HG02870 (cell line): ENCODE results near the gene PRAC1.

ENCODE experiments used
- ATAC-seq: cut with Tn5 transposase; IDR thresholded peaks from one replicate; pipeline ENCODE4 v1.9.1; 2021; ENCODE audit warnings: mild to moderate bottlenecking, moderate library complexity; ENCODE audit not compliant: unreplicated experiment

PRAC1 gene

GRCh38 chr17:48722201-48722907 lies at the start of gene PRAC1:
PRAC1 (minus strand) TSS chr17:48722518; CDS start chr17:48722392, 126 bp downstream.
- ATAC-seq = no peak

- no peak for ATAC-seq
Observed at GRCh38 chr17:48770954-48771353, 48.6 kb upstream of the PRAC1 start.

GRCh38 chr17:48769009-48769675 lies 46.8 kb upstream of the PRAC1 start:
- ATAC-seq = no peak

- ATAC-seq = no peak
Observed at GRCh38 chr17:48767263-48767774, 45.0 kb upstream of the PRAC1 start.

GRCh38 chr17:48761114-48761513 lies 38.8 kb upstream of the PRAC1 start:
- ATAC-seq = no peak

DNA sequence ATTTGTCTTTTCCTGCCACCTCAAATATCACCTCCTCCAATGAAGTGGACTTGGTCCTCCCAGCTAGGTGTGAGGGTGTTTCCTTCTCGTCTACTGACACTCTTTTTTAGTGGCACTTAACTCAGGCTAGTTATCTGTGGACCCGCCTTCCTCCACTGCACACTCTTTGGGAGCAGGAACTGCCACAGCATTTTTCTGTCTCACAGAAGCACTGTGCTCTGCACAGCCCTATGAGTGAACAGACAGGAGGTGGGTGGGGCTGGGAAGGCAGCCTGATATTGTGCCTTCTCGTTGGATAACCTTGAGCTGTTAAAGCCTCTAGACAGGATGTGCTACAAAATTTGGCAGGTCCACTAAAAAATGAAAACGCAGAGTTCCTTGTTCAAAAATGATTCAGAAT lies 38.1 kb upstream of the PRAC1 start:
- no peak for ATAC-seq

GRCh38 chr17:48759288-48759687 lies 37.0 kb upstream of the PRAC1 start:
- no peak for ATAC-seq

DNA sequence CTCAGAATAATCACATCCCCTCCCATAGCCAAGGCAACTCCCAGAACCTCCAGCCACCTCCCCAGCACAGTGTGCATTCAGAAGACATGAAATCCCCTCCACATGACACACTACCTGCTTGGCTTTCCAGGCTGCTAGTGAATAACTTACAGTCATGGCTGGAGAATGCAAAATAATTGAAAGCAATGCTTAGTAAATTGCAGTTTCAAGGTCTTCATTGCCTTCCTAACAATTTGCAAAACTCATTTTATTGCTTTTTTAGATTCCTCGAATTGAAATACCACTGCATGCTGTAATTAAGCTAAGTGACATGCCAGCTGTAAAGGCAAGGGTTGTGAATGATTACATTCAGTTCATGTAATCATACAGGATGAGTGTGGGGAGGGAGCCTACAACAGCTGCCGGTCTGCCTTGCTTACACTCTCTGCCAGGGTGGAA lies 35.2 kb upstream of the PRAC1 start:
- no peak for ATAC-seq

GRCh38 chr17:48756830-48757251 lies 34.5 kb upstream of the PRAC1 start:
- ATAC-seq = no peak

DNA sequence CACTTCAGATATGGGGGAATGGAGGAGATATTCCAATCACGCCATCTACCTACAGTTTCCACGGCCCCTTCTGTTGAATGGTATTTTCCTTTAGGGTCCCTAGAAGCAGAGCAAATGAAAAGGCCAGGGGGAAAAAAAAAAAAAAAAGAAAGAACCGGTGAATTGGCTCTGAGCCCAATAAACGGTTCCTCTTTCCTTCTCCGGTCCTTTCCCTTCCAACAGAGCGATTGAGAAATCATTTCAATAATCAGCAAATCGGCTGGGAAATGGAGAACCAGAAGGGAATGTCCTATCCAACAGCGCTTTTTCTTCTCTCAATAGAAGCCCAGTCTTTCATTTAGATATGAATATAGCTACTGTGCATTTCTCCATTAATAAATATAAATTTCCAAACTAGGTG lies 33.0 kb upstream of the PRAC1 start:
- no peak for ATAC-seq

DNA sequence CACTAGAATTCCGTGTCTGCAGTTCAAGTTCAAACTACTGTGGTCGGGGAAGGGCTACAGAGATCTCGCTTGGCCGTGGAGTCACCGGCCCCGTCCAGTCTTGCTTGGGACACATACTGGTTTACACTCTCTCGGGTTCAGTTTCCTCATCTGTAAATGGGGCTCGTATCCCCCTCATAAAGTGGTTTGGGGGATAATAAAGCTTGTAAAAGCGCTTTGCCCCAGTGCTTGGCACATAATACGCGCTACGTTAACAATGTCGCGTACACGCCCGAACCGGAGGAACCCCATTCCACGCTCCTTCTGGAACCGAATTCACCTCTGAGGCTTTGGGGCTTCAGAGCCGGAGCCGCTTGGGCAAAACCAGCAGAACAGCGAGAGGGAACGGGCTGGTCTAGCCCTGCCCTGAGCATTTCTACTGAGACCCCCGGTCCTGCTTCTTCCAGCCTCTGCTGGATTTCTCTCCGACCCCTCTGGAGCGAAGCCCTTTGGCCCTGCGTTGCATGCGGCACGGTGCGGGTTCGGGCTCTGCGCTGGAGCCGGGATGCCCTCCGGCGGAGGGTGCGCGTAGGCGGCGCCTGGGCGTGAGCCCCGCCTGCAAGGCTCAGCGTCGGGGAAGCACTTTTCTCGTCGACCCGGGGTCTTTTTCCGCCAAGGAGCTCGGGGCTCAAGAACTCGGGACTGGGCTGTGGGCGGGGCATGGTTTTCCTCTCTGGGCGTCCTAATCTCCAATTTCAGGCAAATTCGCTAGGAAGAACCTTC lies 32.4 kb upstream of the PRAC1 start:
- no peak for ATAC-seq

- no peak for ATAC-seq
Observed at GRCh38 chr17:48753794-48754499, 31.6 kb upstream of the PRAC1 start.

GRCh38 chr17:48752399-48753288 lies 30.3 kb upstream of the PRAC1 start:
- ATAC-seq = no peak

DNA sequence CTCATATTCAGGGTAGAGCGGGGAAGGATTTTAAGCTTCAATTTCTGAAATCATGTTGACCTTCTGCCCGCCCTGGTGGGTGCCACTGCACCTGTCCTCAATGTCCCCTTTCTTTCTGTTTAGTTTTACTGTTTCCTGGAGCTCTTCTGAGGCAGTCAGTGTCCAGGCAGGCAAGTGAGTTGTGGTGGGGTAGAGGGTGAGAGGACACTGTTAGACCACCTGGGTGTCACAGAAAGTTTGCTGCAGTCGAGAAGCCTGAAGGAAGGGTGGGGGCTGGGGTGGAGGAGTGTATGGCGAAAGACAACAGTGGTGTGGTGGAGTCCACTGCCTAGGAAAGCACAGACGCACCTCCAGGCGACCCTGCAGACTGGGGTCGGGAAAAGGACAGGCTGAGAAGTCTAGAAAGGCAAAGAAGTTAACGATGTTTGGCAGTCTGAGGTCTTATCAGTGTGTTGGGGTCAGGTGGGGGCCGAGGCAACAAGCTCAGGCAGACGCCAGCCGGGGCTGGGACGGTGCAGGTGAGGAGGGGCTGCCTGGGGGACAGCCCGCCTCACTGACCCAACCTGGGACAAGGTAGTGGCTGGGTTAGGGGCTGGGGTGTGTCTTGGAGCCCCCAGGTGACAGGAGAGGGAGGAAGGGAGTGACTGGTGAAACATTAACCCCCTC lies 29.5 kb upstream of the PRAC1 start:
- no peak for ATAC-seq

DNA sequence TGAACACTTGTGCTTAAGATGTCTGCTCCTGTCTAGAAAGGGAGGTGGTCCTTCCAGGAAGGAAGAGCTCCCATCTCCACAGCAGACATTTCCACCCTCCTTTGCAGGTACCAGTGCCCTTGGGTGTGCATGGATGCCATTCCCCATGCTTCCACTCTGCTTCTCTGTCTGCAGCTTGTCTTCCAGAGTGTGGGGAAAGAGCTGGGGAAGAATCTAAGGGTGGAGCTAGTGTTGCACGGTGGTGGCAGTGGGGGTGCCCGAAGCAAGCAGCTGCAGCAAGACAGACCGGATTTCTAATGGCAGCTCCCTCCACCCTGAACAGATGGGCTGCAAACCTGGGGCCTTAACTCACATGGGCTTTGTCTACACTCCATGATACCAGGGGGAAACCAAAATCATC lies 28.9 kb upstream of the PRAC1 start:
- ATAC-seq = no peak

DNA sequence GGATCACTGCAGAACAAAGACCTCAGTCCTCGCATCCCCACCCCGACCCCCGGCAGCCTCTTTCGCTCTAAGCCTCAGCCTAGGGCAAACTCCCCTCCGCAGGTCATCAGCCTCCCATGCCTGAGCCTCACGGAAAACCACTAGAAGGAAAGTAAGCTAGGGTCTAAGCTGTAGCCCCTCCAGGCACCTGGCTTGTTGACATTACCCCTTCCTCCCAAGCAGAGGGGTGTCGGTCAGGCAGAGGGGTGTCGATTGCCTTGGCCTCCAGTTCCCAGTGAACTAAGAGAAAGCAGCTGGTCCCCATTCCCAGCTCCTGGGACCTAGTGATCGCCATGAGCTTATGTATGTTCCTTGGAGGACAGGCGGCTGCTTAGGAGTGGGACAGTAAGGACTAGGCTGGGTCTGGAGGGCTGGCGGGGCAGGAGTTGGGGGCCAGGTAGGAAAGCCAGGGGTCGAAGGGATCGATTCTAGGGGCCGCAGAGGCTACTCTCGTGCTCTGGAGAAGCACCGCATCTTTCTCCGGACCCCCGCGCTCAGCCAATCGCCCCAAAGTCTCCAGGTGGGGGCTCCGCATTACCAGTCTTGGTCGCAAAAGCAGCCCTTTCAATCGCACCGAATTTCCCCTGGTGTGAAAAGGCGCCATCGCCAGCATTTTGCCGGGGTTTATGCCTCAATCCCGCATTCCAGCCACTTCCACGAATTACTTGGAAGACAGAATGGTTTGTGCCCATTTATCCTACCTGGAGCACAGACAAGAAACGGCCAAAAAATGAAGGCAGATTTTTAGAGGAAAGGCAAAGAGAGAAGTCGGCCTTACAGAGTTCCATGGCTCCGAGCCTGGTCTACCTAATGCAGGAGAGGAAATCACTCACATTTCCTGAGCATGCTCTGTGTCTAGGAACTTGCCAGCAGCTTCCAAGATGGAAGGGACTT lies 27.6 kb upstream of the PRAC1 start:
- no peak for ATAC-seq

- ATAC-seq = no peak
Observed at GRCh38 chr17:48748718-48749566, 26.6 kb upstream of the PRAC1 start.
